PC-9 (cell line): Measurements from ENCODE around the gene RHEB.

ENCODE experiments used
- CTCF ChIP-seq: fragments of 200-600 bp; sonication (generic); conservative IDR thresholded peaks from 2 replicates; pipeline ENCODE4 v1.6.1; 2017; ENCODE audit warnings: mixed run types, antibody characterized with exemption, mild to moderate bottlenecking, moderate library complexity
- EZH2 ChIP-seq: fragments of 200-600 bp; sonication (generic); IDR thresholded peaks from 2 replicates; pipeline ENCODE4 v1.8.0; 2017; ENCODE audit warnings: antibody characterized with exemption, low read depth

- no peak for TF ChIP-seq CTCF
- no peak for TF ChIP-seq EZH2
Measured at GRCh38 chr7:151514461-151515275, 5.0 kb downstream of the RHEB start.
